WTC11 (cell line): ENCODE data around the gene LRRC49.

Experiments
- ELF4 ChIP-seq: sonication (generic); formaldehyde crosslinking; IDR thresholded peaks from 2 replicates; pipeline ENCODE4 v1.8.1; 2022; ENCODE audit warnings: low read depth, mild to moderate bottlenecking, moderate library complexity, missing genetic modification reagents
- ESRRA ChIP-seq: sonication (generic); formaldehyde crosslinking; IDR thresholded peaks from 2 replicates; pipeline ENCODE4 v1.8.1; 2022; ENCODE audit warnings: mild to moderate bottlenecking, missing genetic modification reagents, borderline replicate concordance
- FOXK1 ChIP-seq: sonication (generic); formaldehyde crosslinking; IDR thresholded peaks from 2 replicates; pipeline ENCODE4 v1.8.0; 2022; ENCODE audit warnings: mild to moderate bottlenecking, moderate library complexity, missing genetic modification reagents
- GABPB1 ChIP-seq: sonication (generic); formaldehyde crosslinking; IDR thresholded peaks from 2 replicates; pipeline ENCODE4 v1.8.1; 2023; ENCODE audit warnings: mild to moderate bottlenecking, missing genetic modification reagents
- TF ChIP-seq, protein P1 (sequence below): fragments of 250-450 bp; sonication (Bioruptor Pico); IDR thresholded peaks from 2 replicates; pipeline ENCODE4 v1.9.0; 2021; ENCODE audit warnings: mild to moderate bottlenecking
- TF ChIP-seq, protein P2 (sequence below): fragments of 200-600 bp; IDR thresholded peaks from 2 replicates; pipeline ENCODE4 v1.8.0; 2022; ENCODE audit warnings: antibody characterized with exemption
- TF ChIP-seq, protein P3 (sequence below): sonication (generic); formaldehyde crosslinking; IDR thresholded peaks from 2 replicates; pipeline ENCODE4 v1.8.1; 2023; ENCODE audit warnings: mild to moderate bottlenecking, missing genetic modification reagents
- TF ChIP-seq, protein P4 (sequence below): sonication (generic); formaldehyde crosslinking; IDR thresholded peaks from 2 replicates; pipeline ENCODE4 v1.8.1; 2023; ENCODE audit warnings: mild to moderate bottlenecking, missing genetic modification reagents, borderline replicate concordance
- TF ChIP-seq, protein P5 (sequence below): sonication (generic); formaldehyde crosslinking; IDR thresholded peaks from 2 replicates; pipeline ENCODE4 v1.8.0; 2022; ENCODE audit warnings: mild to moderate bottlenecking, missing genetic modification reagents
- TF ChIP-seq, protein P6 (sequence below): fragments of 250-450 bp; sonication (Bioruptor Pico); IDR thresholded peaks from 2 replicates; pipeline ENCODE4 v2.1.2; 2022; ENCODE audit warnings: mild to moderate bottlenecking, moderate library complexity
- TF ChIP-seq, protein P7 (sequence below): sonication (generic); formaldehyde crosslinking; IDR thresholded peaks from 2 replicates; pipeline ENCODE4 v1.8.1; 2023; ENCODE audit warnings: mild to moderate bottlenecking, missing genetic modification reagents, moderate library complexity

DNA sequence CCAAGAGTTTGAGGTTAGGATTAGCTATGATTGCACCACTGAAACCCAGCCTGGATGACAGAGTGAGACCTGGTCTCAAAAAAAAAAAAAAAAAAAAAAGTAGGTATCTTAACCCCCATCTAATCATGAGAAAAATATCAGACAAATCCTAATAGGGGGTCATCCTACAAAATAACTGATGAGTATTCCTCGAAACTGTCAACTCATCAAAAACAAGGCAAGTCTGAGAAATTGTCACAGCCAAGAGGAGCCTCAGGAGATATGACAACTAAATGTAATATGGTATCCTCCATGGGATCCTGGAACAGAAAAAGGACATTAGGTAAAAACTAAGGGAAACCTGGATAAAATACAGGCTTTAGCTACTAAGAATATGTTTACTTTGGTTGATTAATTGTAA, 70.6 kb downstream of the LRRC49 start:
- TF ChIP-seq, protein P1, sequence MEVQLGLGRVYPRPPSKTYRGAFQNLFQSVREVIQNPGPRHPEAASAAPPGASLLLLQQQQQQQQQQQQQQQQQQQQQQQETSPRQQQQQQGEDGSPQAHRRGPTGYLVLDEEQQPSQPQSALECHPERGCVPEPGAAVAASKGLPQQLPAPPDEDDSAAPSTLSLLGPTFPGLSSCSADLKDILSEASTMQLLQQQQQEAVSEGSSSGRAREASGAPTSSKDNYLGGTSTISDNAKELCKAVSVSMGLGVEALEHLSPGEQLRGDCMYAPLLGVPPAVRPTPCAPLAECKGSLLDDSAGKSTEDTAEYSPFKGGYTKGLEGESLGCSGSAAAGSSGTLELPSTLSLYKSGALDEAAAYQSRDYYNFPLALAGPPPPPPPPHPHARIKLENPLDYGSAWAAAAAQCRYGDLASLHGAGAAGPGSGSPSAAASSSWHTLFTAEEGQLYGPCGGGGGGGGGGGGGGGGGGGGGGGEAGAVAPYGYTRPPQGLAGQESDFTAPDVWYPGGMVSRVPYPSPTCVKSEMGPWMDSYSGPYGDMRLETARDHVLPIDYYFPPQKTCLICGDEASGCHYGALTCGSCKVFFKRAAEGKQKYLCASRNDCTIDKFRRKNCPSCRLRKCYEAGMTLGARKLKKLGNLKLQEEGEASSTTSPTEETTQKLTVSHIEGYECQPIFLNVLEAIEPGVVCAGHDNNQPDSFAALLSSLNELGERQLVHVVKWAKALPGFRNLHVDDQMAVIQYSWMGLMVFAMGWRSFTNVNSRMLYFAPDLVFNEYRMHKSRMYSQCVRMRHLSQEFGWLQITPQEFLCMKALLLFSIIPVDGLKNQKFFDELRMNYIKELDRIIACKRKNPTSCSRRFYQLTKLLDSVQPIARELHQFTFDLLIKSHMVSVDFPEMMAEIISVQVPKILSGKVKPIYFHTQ = no peak
- TF ChIP-seq, protein P2, sequence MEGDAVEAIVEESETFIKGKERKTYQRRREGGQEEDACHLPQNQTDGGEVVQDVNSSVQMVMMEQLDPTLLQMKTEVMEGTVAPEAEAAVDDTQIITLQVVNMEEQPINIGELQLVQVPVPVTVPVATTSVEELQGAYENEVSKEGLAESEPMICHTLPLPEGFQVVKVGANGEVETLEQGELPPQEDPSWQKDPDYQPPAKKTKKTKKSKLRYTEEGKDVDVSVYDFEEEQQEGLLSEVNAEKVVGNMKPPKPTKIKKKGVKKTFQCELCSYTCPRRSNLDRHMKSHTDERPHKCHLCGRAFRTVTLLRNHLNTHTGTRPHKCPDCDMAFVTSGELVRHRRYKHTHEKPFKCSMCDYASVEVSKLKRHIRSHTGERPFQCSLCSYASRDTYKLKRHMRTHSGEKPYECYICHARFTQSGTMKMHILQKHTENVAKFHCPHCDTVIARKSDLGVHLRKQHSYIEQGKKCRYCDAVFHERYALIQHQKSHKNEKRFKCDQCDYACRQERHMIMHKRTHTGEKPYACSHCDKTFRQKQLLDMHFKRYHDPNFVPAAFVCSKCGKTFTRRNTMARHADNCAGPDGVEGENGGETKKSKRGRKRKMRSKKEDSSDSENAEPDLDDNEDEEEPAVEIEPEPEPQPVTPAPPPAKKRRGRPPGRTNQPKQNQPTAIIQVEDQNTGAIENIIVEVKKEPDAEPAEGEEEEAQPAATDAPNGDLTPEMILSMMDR = no peak
- TF ChIP-seq ESRRA (CRISPR knock-in tag) = no peak
- TF ChIP-seq, protein P3, sequence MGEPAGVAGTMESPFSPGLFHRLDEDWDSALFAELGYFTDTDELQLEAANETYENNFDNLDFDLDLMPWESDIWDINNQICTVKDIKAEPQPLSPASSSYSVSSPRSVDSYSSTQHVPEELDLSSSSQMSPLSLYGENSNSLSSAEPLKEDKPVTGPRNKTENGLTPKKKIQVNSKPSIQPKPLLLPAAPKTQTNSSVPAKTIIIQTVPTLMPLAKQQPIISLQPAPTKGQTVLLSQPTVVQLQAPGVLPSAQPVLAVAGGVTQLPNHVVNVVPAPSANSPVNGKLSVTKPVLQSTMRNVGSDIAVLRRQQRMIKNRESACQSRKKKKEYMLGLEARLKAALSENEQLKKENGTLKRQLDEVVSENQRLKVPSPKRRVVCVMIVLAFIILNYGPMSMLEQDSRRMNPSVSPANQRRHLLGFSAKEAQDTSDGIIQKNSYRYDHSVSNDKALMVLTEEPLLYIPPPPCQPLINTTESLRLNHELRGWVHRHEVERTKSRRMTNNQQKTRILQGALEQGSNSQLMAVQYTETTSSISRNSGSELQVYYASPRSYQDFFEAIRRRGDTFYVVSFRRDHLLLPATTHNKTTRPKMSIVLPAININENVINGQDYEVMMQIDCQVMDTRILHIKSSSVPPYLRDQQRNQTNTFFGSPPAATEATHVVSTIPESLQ (CRISPR knock-in tag) = no peak
- TF ChIP-seq GABPB1 = no peak
- TF ChIP-seq, protein P4, sequence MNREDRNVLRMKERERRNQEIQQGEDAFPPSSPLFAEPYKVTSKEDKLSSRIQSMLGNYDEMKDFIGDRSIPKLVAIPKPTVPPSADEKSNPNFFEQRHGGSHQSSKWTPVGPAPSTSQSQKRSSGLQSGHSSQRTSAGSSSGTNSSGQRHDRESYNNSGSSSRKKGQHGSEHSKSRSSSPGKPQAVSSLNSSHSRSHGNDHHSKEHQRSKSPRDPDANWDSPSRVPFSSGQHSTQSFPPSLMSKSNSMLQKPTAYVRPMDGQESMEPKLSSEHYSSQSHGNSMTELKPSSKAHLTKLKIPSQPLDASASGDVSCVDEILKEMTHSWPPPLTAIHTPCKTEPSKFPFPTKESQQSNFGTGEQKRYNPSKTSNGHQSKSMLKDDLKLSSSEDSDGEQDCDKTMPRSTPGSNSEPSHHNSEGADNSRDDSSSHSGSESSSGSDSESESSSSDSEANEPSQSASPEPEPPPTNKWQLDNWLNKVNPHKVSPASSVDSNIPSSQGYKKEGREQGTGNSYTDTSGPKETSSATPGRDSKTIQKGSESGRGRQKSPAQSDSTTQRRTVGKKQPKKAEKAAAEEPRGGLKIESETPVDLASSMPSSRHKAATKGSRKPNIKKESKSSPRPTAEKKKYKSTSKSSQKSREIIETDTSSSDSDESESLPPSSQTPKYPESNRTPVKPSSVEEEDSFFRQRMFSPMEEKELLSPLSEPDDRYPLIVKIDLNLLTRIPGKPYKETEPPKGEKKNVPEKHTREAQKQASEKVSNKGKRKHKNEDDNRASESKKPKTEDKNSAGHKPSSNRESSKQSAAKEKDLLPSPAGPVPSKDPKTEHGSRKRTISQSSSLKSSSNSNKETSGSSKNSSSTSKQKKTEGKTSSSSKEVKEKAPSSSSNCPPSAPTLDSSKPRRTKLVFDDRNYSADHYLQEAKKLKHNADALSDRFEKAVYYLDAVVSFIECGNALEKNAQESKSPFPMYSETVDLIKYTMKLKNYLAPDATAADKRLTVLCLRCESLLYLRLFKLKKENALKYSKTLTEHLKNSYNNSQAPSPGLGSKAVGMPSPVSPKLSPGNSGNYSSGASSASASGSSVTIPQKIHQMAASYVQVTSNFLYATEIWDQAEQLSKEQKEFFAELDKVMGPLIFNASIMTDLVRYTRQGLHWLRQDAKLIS (CRISPR knock-in tag) = no peak
- TF ChIP-seq, protein P5, sequence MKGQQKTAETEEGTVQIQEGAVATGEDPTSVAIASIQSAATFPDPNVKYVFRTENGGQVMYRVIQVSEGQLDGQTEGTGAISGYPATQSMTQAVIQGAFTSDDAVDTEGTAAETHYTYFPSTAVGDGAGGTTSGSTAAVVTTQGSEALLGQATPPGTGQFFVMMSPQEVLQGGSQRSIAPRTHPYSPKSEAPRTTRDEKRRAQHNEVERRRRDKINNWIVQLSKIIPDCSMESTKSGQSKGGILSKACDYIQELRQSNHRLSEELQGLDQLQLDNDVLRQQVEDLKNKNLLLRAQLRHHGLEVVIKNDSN (CRISPR knock-in tag) = no peak
- TF ChIP-seq, protein P6, sequence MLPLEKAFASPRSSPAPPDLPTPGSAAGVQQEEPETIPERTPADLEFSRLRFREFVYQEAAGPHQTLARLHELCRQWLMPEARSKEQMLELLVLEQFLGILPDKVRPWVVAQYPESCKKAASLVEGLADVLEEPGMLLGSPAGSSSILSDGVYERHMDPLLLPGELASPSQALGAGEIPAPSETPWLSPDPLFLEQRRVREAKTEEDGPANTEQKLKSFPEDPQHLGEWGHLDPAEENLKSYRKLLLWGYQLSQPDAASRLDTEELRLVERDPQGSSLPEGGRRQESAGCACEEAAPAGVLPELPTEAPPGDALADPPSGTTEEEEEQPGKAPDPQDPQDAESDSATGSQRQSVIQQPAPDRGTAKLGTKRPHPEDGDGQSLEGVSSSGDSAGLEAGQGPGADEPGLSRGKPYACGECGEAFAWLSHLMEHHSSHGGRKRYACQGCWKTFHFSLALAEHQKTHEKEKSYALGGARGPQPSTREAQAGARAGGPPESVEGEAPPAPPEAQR = no peak
- TF ChIP-seq FOXK1 (CRISPR knock-in tag) = no peak
- no peak for TF ChIP-seq ELF4
- TF ChIP-seq, protein P7, sequence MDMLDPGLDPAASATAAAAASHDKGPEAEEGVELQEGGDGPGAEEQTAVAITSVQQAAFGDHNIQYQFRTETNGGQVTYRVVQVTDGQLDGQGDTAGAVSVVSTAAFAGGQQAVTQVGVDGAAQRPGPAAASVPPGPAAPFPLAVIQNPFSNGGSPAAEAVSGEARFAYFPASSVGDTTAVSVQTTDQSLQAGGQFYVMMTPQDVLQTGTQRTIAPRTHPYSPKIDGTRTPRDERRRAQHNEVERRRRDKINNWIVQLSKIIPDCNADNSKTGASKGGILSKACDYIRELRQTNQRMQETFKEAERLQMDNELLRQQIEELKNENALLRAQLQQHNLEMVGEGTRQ (CRISPR knock-in tag) = no peak
